HG02763 (cell line): Measurements from ENCODE around the gene SLC30A10.
"Not testable (repeated sequence)": the region's sequence is repeated elsewhere in the genome, so short reads cannot be mapped to it uniquely, and the experiment has no call there.

ENCODE experiments used
- ATAC-seq: cut with Tn5 transposase; IDR thresholded peaks from one replicate; pipeline ENCODE4 v1.9.1; 2021; ENCODE audit warnings: mild to moderate bottlenecking, moderate library complexity; ENCODE audit not compliant: unreplicated experiment

The SLC30A10 gene

GRCh38 chr1:219897914-219898313 is 30.4 kb downstream of the SLC30A10 start:
- ATAC-seq = no peak

DNA sequence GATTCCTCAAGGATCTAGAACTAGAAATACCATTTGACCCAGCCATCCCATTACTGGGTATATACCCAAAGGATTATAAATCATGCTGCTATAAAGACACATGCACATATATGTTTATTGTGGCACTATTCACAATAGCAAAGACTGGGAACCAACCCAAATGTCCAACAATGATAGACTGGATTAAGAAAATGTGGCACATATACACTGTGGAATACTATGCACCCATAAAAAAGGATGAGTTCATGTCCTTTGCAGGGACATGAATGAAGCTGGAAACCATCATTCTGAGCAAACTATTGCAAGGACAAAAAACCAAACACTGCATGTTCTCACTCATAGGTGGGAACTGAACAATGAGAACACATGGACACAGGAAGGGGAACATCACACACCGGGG is 36.1 kb downstream of the SLC30A10 start:
- ATAC-seq = not testable (repeated sequence)

DNA sequence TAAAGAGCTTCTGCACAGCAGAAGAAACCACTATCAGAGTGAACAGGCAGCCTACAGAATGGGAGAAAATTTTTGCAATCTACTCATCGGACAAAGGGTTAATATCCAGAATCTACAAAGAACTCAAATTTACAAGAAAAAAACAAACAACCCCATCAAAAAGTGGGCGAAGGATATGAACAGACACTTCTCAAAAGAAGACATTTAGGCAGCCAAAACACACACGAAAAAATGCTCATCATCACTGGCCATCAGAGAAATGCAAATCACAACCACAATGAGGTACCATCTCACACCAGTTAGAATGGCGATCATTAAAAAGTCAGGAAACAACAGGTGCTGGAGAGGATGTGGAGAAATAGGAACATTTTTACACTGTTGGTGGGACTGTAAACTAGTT is 36.5 kb downstream of the SLC30A10 start:
- ATAC-seq = not testable (repeated sequence)

DNA sequence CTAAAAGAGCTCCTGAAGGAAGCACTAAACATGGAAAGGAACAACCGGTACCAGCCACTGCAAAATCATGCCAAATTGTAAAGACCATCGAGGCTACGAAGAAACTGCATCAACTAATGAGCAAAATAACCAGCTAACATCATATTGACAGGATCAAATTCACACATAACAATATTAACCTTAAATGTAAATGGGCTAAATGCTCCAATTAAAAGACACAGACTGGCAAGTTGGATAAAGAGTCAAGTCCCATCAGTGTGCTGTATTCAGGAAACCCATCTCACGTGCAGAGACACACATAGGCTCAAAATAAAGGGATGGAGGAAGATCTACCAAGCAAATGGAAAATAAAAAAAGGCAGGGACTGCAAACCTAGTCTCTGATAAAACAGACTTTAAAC is 39.7 kb downstream of the SLC30A10 start:
- ATAC-seq = not testable (repeated sequence)

- ATAC-seq = no peak
These were observed 42.7 kb downstream of the SLC30A10 start for GRCh38 chr1:219885680-219886079.

GRCh38 chr1:219883400-219884332 is 44.7 kb downstream of the SLC30A10 start:
- ATAC-seq = no peak

- no peak for ATAC-seq
These were observed 45.6 kb downstream of the SLC30A10 start for GRCh38 chr1:219882755-219883154.

GRCh38 chr1:219882096-219882495 is 46.3 kb downstream of the SLC30A10 start:
- no peak for ATAC-seq

GRCh38 chr1:219880765-219881457 is 47.4 kb downstream of the SLC30A10 start:
- ATAC-seq = no peak

- no peak for ATAC-seq
These were observed 51.6 kb downstream of the SLC30A10 start for GRCh38 chr1:219876798-219877209.

DNA sequence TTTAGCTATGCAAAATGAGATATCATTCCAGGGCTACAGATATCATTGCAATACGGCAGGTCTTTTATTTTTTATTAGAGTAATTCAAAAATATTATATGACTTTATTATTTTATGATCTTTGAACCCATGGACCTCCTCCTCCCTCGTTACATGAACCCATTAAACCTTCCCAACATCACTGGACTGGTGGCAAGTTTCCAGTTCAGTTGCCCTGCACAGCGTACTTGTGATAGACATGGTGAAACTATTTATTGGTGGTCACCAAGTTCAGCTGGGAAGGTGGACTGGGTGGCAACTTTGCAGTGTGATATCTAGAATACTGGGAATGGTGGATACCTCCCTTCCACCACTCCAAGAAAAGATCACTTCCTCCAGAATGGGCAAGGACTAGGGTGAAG is 52.5 kb downstream of the SLC30A10 start:
- ATAC-seq = no peak

DNA sequence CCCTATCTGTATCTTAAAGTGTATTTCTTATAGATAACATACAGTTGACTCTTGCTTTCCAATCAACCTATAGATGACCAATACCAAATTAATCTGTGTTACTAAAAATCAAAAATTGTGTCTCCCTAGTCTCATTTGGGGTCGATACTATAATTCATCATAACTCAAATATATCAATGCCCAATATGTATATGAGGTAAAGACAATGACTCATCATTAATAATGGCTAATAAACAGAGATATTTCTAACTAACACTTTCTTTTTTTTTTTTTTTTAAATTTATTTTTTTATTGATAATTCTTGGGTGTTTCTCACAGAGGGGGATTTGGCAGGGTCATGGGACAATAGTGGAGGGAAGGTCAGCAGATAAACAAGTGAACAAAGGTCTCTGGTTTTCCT is 55.8 kb downstream of the SLC30A10 start:
- ATAC-seq = not testable (repeated sequence)

GRCh38 chr1:219871427-219872057 is 56.8 kb downstream of the SLC30A10 start:
- ATAC-seq = no peak

GRCh38 chr1:219868615-219869014 is 59.7 kb downstream of the SLC30A10 start:
- not testable (repeated sequence) for ATAC-seq
